A673 (cell line): ENCODE results near the gene CC2D1A.

Experiments used
- CTCF ChIP-seq: fragments of 300-800, 200-600 bp; sonication (generic); conservative IDR thresholded peaks from 2 replicates; pipeline ENCODE4 v1.5.1; 2017; ENCODE audit warnings: low read depth, mild to moderate bottlenecking, antibody characterized with exemption, low read length, moderate library complexity, mixed read lengths
- EZH2 ChIP-seq: fragments of 200-600 bp; sonication (generic); IDR thresholded peaks from 2 replicates; pipeline ENCODE4 v1.6.1; 2017; ENCODE audit warnings: borderline replicate concordance, low read depth, mild to moderate bottlenecking, mixed read lengths, antibody characterized with exemption, low read length; ENCODE audit not compliant: poor library complexity, severe bottlenecking

GRCh38 chr19:13932911-13933393, 27.0 kb downstream of the CC2D1A start:
- TF ChIP-seq CTCF = no peak
- no peak for TF ChIP-seq EZH2
